NT2/D1 (cell line): ENCODE data around the gene FNDC3B.

Experiments
- SUZ12 ChIP-seq: IDR thresholded peaks from 2 replicates; pipeline ENCODE4 v1.6.1; 2011; ENCODE audit not compliant: insufficient read length, insufficient read depth; ENCODE audit errors: extremely low read depth
- YY1 ChIP-seq: IDR thresholded peaks from 2 replicates; pipeline ENCODE4 v1.6.1; 2011; ENCODE audit not compliant: insufficient read length, insufficient read depth
- ZNF274 ChIP-seq: IDR thresholded peaks from 2 replicates; pipeline ENCODE4 v1.6.1; 2011; ENCODE audit warnings: mild to moderate bottlenecking, low read depth, low read length

DNA sequence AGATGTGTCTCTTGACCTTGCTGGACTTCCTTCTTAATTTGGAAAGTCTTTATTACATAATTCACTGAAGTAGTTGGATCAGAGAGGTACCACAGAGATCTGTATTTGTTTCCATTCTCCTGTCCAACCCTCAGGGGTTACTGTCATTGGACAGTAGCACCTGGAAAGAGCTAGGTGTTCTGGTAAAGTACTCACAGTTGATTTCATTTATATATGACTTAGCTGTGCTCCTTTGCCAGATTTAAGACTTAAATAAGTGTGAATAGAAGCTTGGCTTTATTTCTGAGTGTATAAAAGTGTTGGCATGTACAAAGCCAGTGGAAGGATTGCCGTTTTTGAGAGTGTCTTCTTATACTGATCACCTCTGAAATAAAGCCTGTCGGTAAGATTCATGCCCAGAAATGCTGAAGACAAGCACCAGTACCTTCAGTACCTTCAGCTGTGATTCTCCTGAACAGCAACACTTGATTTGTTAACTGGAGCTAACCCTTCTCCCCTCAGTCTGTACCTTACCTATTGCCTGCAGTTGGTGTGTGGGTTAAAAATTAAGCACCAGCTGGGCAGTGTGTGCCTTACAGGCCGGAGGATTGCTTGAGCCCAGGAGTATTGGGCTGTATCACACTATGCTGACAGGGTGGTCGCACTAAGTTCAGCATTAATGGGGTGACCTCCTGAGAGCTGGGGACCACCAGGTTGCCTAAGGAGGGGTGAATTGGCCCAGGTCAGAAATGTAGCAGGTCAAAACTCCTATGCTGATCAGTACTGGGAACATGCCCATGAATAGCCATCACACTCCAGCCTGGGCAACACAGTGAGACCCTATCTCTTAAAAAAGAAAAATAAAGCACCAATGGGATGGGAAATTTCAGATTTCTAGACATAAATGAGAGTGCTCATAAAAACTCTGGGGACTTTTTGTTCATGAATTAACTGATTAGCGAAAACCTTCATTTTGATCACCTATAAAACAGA, 197.7 kb downstream of the FNDC3B start:
- no peak for TF ChIP-seq YY1
- TF ChIP-seq ZNF274, result no peak
- no peak for TF ChIP-seq SUZ12
